Neural cell (in vitro differentiated cells): ENCODE results near the gene TRMU. TPM values are rescaled to one million over a fixed set of nuclear protein-coding genes. Genes with fewer than 3 reads are reported as not detected.

Experiments
- H2AFZ ChIP-seq: fragments of 200-600, 300-800 bp; sonication (generic), shearing (Covaris generic); 2 replicates; pipeline ENCODE4 v1.6.0; 2014; ENCODE audit warnings: low read depth, mild to moderate bottlenecking, antibody characterized with exemption, low read length, moderate library complexity
- H3F3A ChIP-seq: fragments of 200-600 bp; shearing (Covaris generic); 2 replicates; pipeline ENCODE4 v1.6.1; 2016; ENCODE audit warnings: mild to moderate bottlenecking, moderate library complexity, mixed read lengths, antibody characterized with exemption, low read length; ENCODE audit not compliant: insufficient read depth, poor library complexity, severe bottlenecking
- H3K27ac ChIP-seq: fragments of 200-600, 300-800 bp; sonication (generic), shearing (Covaris generic); 2 replicates; pipeline ENCODE4 v1.5.1; 2014; ENCODE audit warnings: mild to moderate bottlenecking, low read length, moderate library complexity
- H3K27me3 ChIP-seq: fragments of 300-800, 200-600 bp; sonication (generic), shearing (Covaris generic); 2 replicates; pipeline ENCODE4 v1.6.0; 2014; ENCODE audit warnings: mild to moderate bottlenecking, low read depth, low read length, moderate library complexity; ENCODE audit not compliant: insufficient read depth
- H3K36me3 ChIP-seq: fragments of 300-800, 200-600 bp; sonication (generic), shearing (Covaris generic); 2 replicates; pipeline ENCODE4 v1.5.1; 2014; ENCODE audit warnings: mild to moderate bottlenecking, antibody characterized with exemption, low read length, moderate library complexity; ENCODE audit not compliant: insufficient read depth
- H3K4me2 ChIP-seq: fragments of 300-800, 200-600 bp; sonication (generic), shearing (Covaris generic); 2 replicates; pipeline ENCODE4 v1.6.0; 2014; ENCODE audit warnings: mild to moderate bottlenecking, low read length
- H3K4me3 ChIP-seq: fragments of 300-800, 200-600 bp; sonication (generic), shearing (Covaris generic); 2 replicates; pipeline ENCODE4 v1.5.1; 2014; ENCODE audit warnings: mild to moderate bottlenecking, low read length, moderate library complexity
- H3K79me2 ChIP-seq: fragments of 200-600 bp; shearing (Covaris generic); replicated peaks from 2 replicates; pipeline ENCODE4 v1.6.0; 2014; ENCODE audit warnings: mild to moderate bottlenecking, low read length, moderate library complexity; ENCODE audit not compliant: insufficient read depth
- H3K9ac ChIP-seq: fragments of 300-800, 200-600 bp; sonication (generic), shearing (Covaris generic); 2 replicates; pipeline ENCODE4 v1.6.1; 2016; ENCODE audit warnings: mild to moderate bottlenecking, low read length, mixed read lengths
- H3K9me2 ChIP-seq: fragments of 200-600 bp; shearing (Covaris generic); 2 replicates; pipeline ENCODE4 v1.6.1; 2016; ENCODE audit warnings: mild to moderate bottlenecking, low read length, mixed read lengths; ENCODE audit not compliant: insufficient read depth
- H3K9me3 ChIP-seq: fragments of 200-600, 300-800 bp; sonication (generic), shearing (Covaris generic); 2 replicates; pipeline ENCODE4 v1.6.1; 2016; ENCODE audit warnings: mild to moderate bottlenecking, mixed run types, low read length, moderate library complexity, mixed read lengths
- H4K20me1 ChIP-seq: fragments of 200-600 bp; shearing (Covaris generic); 2 replicates; pipeline ENCODE4 v1.6.1; 2016; ENCODE audit warnings: mild to moderate bottlenecking, mixed run types; ENCODE audit not compliant: insufficient read depth
- EP300 ChIP-seq: fragments of 450-650 bp; conservative IDR thresholded peaks from 2 replicates; pipeline ENCODE4 v1.6.1; 2014; ENCODE audit warnings: antibody characterized with exemption, mild to moderate bottlenecking, moderate library complexity; ENCODE audit not compliant: poor library complexity, severe bottlenecking
- EZH2 ChIP-seq: fragments of 200-600, 300-800 bp; shearing (Covaris generic), sonication (generic); IDR thresholded peaks from 2 replicates; pipeline ENCODE4 v1.6.1; 2014; ENCODE audit warnings: antibody characterized with exemption, low read length, borderline replicate concordance, mild to moderate bottlenecking; ENCODE audit not compliant: insufficient read depth, poor library complexity, severe bottlenecking
- MXI1 ChIP-seq: fragments of 450-650 bp; conservative IDR thresholded peaks from 2 replicates; pipeline ENCODE4 v1.6.1; 2014; ENCODE audit warnings: antibody characterized with exemption, mild to moderate bottlenecking; ENCODE audit not compliant: poor library complexity, severe bottlenecking
- POLR2AphosphoS5 ChIP-seq: IDR thresholded peaks from 2 replicates; pipeline ENCODE4 v1.6.1; 2012
- RAD21 ChIP-seq: fragments of 450-650 bp; conservative IDR thresholded peaks from 2 replicates; pipeline ENCODE4 v1.6.1; 2014; ENCODE audit warnings: antibody characterized with exemption, mild to moderate bottlenecking, moderate library complexity
- SMC3 ChIP-seq: fragments of 450-650 bp; conservative IDR thresholded peaks from 2 replicates; pipeline ENCODE4 v1.6.1; 2014; ENCODE audit warnings: antibody characterized with exemption, mild to moderate bottlenecking, moderate library complexity; ENCODE audit not compliant: poor library complexity
- TAF1 ChIP-seq: IDR thresholded peaks from 2 replicates; pipeline ENCODE4 v1.6.1; 2012; ENCODE audit warnings: low read depth
- polyA plus RNA-seq: library from polyadenylated mRNA; depleted of rRNA; stranded (reverse); fragments of >200 nt; gene quantifications from 2 replicates; pipeline ENCODE4 v1.2.3, GENCODE V29; 2014
- TF ChIP-seq, protein P1 (sequence below): fragments of 450-650 bp; IDR thresholded peaks from 2 replicates; pipeline ENCODE4 v1.5.1; 2014; ENCODE audit warnings: antibody characterized with exemption, mild to moderate bottlenecking, moderate library complexity; ENCODE audit not compliant: poor library complexity, severe bottlenecking
- TF ChIP-seq, protein P2 (sequence below): IDR thresholded peaks from 2 replicates; pipeline ENCODE4 v1.6.1; 2012; ENCODE audit warnings: borderline replicate concordance

Gene TRMU
- polyA plus RNA-seq, 1 donor from 2014 or later, result 72.9 TPM

DNA sequence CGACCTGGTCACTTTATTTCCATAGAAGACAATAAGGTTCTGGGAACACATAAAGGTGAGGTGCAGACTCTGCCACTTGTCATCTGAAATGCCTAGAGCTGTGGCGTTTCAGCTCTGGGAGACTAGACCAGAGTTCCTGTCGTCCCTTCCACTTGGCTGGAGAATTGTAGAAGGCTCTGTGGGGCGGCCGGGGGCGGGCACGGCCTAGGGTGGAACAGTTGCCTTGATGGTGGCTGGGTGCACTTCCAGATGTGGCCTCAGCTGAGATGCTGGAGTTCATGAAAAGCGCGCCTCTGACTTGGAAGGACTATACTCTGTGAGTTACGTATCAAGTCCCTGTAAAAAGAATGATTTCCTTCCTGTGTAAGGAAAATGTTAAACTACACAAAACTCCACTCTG, 16.8 kb downstream of the TRMU start:
- no peak overlapping the region for H3K9ac ChIP-seq
- no peak overlapping the region for H3K4me3 ChIP-seq
- no peaks in the 10 kb centered on the region for H3K27me3 ChIP-seq
- H3K36me3 ChIP-seq, result no peaks in the 10 kb centered on the region
- H2AFZ ChIP-seq, result no peak overlapping the region
- no peak overlapping the region for H3K4me2 ChIP-seq
- no peaks in the 10 kb centered on the region for H3F3A ChIP-seq
- H4K20me1 ChIP-seq, result no peaks in the 10 kb centered on the region
- H3K9me3 ChIP-seq, result no peaks in the 10 kb centered on the region
- TF ChIP-seq EP300, result no peak
- no peak for TF ChIP-seq SMC3
- TF ChIP-seq, protein P1, sequence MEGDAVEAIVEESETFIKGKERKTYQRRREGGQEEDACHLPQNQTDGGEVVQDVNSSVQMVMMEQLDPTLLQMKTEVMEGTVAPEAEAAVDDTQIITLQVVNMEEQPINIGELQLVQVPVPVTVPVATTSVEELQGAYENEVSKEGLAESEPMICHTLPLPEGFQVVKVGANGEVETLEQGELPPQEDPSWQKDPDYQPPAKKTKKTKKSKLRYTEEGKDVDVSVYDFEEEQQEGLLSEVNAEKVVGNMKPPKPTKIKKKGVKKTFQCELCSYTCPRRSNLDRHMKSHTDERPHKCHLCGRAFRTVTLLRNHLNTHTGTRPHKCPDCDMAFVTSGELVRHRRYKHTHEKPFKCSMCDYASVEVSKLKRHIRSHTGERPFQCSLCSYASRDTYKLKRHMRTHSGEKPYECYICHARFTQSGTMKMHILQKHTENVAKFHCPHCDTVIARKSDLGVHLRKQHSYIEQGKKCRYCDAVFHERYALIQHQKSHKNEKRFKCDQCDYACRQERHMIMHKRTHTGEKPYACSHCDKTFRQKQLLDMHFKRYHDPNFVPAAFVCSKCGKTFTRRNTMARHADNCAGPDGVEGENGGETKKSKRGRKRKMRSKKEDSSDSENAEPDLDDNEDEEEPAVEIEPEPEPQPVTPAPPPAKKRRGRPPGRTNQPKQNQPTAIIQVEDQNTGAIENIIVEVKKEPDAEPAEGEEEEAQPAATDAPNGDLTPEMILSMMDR, result no peak
- TF ChIP-seq POLR2AphosphoS5, result no peak
- TF ChIP-seq, protein P2, sequence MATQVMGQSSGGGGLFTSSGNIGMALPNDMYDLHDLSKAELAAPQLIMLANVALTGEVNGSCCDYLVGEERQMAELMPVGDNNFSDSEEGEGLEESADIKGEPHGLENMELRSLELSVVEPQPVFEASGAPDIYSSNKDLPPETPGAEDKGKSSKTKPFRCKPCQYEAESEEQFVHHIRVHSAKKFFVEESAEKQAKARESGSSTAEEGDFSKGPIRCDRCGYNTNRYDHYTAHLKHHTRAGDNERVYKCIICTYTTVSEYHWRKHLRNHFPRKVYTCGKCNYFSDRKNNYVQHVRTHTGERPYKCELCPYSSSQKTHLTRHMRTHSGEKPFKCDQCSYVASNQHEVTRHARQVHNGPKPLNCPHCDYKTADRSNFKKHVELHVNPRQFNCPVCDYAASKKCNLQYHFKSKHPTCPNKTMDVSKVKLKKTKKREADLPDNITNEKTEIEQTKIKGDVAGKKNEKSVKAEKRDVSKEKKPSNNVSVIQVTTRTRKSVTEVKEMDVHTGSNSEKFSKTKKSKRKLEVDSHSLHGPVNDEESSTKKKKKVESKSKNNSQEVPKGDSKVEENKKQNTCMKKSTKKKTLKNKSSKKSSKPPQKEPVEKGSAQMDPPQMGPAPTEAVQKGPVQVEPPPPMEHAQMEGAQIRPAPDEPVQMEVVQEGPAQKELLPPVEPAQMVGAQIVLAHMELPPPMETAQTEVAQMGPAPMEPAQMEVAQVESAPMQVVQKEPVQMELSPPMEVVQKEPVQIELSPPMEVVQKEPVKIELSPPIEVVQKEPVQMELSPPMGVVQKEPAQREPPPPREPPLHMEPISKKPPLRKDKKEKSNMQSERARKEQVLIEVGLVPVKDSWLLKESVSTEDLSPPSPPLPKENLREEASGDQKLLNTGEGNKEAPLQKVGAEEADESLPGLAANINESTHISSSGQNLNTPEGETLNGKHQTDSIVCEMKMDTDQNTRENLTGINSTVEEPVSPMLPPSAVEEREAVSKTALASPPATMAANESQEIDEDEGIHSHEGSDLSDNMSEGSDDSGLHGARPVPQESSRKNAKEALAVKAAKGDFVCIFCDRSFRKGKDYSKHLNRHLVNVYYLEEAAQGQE, result no peak
- no peak for TF ChIP-seq TAF1
- no peak for TF ChIP-seq RAD21
- TF ChIP-seq MXI1, result no peak
- TF ChIP-seq EZH2, result no peak
- no peak overlapping the region for H3K27ac ChIP-seq
- no peaks in the 10 kb centered on the region for H3K79me2 ChIP-seq
- H3K9me2 ChIP-seq, result no peaks in the 10 kb centered on the region

DNA sequence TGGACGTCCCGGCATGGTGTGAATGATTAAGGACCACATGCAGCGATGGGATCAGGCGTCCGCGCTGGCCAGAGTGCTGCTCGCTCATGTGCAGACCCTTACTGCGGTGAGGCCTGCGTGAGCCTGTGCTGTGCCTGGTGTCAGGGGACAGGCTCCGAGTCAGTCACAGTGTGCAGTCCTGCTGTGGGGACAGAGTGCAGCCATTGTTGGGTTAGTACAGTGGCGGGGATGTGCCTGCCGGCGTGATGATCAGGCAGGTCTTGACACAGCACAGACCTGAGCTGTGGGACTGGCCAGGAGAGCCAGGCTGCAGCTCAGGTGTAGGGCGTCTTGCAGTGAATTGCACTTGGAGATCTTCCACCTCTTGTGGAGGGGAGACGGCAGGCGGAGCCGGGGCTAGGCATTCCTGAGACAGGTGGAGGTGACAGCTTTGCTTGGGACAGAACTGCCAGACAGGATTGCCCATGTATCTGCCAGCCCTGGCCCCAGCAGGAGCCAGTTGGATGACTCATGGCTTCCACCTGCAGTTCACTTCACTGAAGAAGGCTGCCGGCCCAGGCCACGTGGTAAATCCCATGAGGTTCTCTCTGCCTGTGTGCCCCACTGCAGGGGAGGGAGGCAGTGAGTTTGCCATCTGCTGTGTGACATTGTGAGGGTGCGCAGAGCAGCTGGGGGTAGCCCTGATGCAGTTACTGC, 17.3 kb downstream of the TRMU start:
- Histone ChIP-seq H3K36me3 (no peaks in the 10 kb centered on the region), H3K79me2 (no peaks in the 10 kb centered on the region), H3K4me2 (no peak overlapping the region), H3K4me3 (no peak overlapping the region), H3K9me3 (no peaks in the 10 kb centered on the region), H3K9ac (no peak overlapping the region), H3F3A (no peaks in the 10 kb centered on the region), H3K27me3 (no peaks in the 10 kb centered on the region), H2AFZ (no peak overlapping the region), H4K20me1 (no peaks in the 10 kb centered on the region), H3K27ac (no peak overlapping the region), H3K9me2 (no peaks in the 10 kb centered on the region)
- no peak for TF ChIP-seq TAF1
- TF ChIP-seq POLR2AphosphoS5, result no peak
- TF ChIP-seq, protein P1, result no peak
- TF ChIP-seq RAD21, result no peak
